Glutamatergic neuron (in vitro differentiated cells): ENCODE data around the gene ZCWPW2. TPM values are rescaled to one million over a fixed set of nuclear protein-coding genes. Genes with fewer than 3 reads are reported as not detected.

Source experiments
- DNase-seq: peaks from one replicate; pipeline ENCODE4 v3.0.0; 2022
- H3K27ac Mint-ChIP-seq: one replicate; pipeline ENCODE4 v1.8.0; 2020; ENCODE audit warnings: mild to moderate bottlenecking, mixed read lengths, inconsistent platforms; ENCODE audit not compliant: unreplicated experiment
- H3K27me3 Mint-ChIP-seq: one replicate; pipeline ENCODE4 v1.8.0; 2020; ENCODE audit warnings: mild to moderate bottlenecking, moderate library complexity, mixed read lengths, inconsistent platforms; ENCODE audit not compliant: unreplicated experiment
- H3K36me3 Mint-ChIP-seq: one replicate; pipeline ENCODE4 v1.8.0; 2020; ENCODE audit warnings: mild to moderate bottlenecking, mixed read lengths, inconsistent platforms; ENCODE audit not compliant: unreplicated experiment
- H3K4me1 Mint-ChIP-seq: one replicate; pipeline ENCODE4 v1.8.0; 2020; ENCODE audit warnings: mild to moderate bottlenecking, low read depth, mixed read lengths, inconsistent platforms; ENCODE audit not compliant: unreplicated experiment
- H3K4me3 Mint-ChIP-seq: one replicate; pipeline ENCODE4 v1.8.0; 2020; ENCODE audit warnings: mild to moderate bottlenecking, mixed read lengths, inconsistent platforms; ENCODE audit not compliant: unreplicated experiment
- H3K9me3 Mint-ChIP-seq: one replicate; pipeline ENCODE4 v1.8.0; 2020; ENCODE audit warnings: mild to moderate bottlenecking, moderate library complexity, mixed read lengths, inconsistent platforms; ENCODE audit not compliant: unreplicated experiment
- total RNA-seq: library from RNA; stranded (reverse); fragmentation: NEBNext Ultra II Directional; extraction: Animal tissue kit (Norgen Biotek cat#: 25700); gene quantifications from one replicate; pipeline ENCODE4 v1.2.1, GENCODE V29; 2021; ENCODE audit not compliant: unreplicated experiment
- TF ChIP-seq, protein P1 (sequence below): fragments of 200-600 bp; sonication (generic); IDR thresholded peaks from one replicate; pipeline ENCODE4 v1.5.0; 2021; ENCODE audit not compliant: partially characterized antibody, unreplicated experiment

Gene ZCWPW2
- total RNA-seq, 1 donor from 2014 or later, result 0.49 TPM

DNA sequence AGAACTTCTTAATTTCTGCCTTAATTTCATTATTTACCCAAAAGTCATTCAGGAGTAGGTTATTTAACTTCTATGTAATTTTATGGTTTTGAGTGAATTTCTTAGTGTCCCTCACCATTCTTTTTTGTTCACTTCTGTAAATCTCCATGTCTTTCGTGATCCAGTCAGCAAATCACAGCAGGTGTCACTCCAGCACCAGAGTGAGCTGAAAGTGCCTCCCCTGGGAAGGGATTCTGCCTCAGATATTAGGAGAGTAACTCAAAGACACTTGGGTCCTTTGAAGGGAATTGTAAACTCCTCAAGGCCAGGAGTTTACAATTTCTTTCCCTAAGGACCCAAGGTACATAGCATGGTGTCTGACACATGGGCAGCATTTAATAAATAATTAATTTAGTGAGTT lies 207.7 kb downstream of the ZCWPW2 start:
- Mint-ChIP-seq H3K4me3 (no peak overlapping the region), H3K4me1 (no peaks in the 10 kb centered on the region), H3K9me3 (peaks cover 2% of the 10 kb centered on the region), H3K27me3 (no peaks in the 10 kb centered on the region), H3K36me3 (no peaks in the 10 kb centered on the region), H3K27ac (no peak overlapping the region)
- TF ChIP-seq, protein P1, sequence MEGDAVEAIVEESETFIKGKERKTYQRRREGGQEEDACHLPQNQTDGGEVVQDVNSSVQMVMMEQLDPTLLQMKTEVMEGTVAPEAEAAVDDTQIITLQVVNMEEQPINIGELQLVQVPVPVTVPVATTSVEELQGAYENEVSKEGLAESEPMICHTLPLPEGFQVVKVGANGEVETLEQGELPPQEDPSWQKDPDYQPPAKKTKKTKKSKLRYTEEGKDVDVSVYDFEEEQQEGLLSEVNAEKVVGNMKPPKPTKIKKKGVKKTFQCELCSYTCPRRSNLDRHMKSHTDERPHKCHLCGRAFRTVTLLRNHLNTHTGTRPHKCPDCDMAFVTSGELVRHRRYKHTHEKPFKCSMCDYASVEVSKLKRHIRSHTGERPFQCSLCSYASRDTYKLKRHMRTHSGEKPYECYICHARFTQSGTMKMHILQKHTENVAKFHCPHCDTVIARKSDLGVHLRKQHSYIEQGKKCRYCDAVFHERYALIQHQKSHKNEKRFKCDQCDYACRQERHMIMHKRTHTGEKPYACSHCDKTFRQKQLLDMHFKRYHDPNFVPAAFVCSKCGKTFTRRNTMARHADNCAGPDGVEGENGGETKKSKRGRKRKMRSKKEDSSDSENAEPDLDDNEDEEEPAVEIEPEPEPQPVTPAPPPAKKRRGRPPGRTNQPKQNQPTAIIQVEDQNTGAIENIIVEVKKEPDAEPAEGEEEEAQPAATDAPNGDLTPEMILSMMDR, result no peak
- no peak for DNase-seq

DNA sequence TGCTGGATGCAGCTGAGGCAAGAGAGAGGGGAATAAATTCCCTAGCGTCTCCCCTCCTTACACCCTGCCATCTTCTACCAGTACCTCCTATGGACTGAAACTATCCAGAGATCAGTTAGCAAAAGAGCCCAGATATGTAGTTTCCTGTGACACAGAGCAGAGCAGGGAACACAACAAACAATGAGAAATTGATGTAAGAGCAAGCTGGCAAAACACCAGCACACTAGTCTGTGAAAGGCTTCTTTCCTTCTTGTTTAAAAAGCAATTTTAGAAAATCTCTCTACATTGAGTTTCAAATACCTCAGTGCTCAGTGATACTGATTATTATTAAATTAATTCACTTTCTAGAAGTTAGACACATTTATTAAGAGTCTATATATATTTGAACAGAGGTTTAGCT lies 215.7 kb downstream of the ZCWPW2 start:
- H3K27ac Mint-ChIP-seq, result no peak overlapping the region
- TF ChIP-seq, protein P1, result no peak
- peaks cover 3% of the 10 kb centered on the region for H3K9me3 Mint-ChIP-seq
- H3K36me3 Mint-ChIP-seq, result no peaks in the 10 kb centered on the region
- H3K4me1 Mint-ChIP-seq, result no peaks in the 10 kb centered on the region
- no peaks in the 10 kb centered on the region for H3K27me3 Mint-ChIP-seq
- no peak for DNase-seq
- no peak overlapping the region for H3K4me3 Mint-ChIP-seq

DNA sequence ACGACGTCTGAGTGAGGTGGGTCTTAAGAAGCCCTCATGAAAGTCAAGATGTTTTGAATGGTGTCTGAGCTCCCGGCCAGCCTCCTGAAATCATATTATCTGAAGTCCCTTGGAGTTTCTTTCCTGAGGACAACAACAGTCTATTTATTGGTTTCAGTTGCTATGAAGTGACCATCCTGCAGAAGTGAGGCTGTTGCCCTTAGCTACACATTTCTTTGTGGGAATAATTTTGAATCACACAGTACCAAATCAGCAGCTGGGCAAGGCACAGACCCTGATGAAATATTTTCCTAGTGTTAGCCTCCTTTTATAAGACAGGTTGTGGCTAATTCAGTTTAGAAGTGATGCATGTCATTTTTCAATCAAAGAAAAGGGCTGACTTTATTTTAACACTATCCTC lies 220.8 kb downstream of the ZCWPW2 start:
- Mint-ChIP-seq H3K27me3 (no peaks in the 10 kb centered on the region), H3K4me3 (no peak overlapping the region), H3K27ac (no peak overlapping the region), H3K9me3 (no peaks in the 10 kb centered on the region), H3K36me3 (no peaks in the 10 kb centered on the region), H3K4me1 (peaks cover 2% of the 10 kb centered on the region)
- no peak for DNase-seq
- TF ChIP-seq, protein P1, result no peak

DNA sequence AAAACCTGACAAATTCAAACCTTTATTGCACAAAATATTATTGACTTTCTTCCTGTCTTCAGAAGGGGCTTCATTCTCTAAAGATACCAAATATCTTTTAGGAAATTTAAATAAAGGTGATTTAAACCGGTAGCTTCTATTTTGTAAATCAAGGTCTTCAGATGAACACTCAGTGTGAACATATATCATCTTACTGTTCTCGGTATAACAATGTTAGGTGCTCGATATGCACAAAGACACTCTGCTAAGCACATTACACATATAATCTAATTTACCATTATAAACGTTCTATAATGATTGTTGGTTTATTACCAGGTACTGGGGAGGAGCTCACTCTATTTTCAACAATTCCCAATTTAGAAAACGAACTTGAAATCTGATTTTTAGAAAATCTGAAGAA lies 225.5 kb downstream of the ZCWPW2 start:
- TF ChIP-seq, protein P1, result no peak

DNA sequence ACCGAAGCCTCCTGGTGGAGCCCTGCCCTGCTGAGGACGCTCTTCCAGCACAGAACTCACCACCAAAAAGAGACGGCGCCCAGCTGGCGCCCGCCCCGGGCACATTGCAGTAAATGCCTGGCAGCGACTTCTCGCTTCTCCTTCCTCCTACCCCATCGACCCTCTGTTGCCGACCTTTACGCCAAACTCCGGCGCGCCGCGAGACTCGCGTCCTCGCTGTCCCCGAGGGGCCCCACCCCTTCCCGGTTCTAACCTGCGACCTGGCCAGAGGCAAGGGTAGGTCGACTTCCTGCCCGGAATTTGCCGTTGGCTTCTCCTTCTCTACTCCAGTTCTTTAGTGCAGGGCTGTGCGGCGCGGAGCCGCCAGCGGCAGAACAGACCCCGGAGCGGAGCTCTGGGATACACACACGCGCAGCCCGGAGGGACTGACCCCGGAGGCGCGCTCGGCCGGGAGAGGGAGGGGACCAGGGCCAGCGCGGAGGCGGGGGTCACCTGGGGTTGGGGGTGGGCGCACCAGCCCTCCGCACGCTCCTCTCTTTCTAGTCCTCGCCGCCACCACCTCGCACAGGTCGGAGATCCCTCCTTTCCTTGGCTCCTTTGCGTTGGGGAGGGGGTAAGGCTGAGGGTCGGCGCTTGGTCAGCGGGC lies 226.7 kb downstream of the ZCWPW2 start:
- Mint-ChIP-seq H3K36me3 (no peaks in the 10 kb centered on the region), H3K4me1 (peaks cover 7% of the 10 kb centered on the region), H3K27ac (peak overlapping the region; percentile 28), H3K27me3 (peaks cover 9% of the 10 kb centered on the region), H3K4me3 (peak overlapping the region; percentile 96), H3K9me3 (peaks cover 7% of the 10 kb centered on the region)
- DNase-seq, result peak; percentile 59
- TF ChIP-seq, protein P1, result no peak

More for the DNA sequence above, 225.5 kb downstream of the ZCWPW2 start:
- Mint-ChIP-seq H3K4me3 (peak overlapping the region; percentile 96), H3K9me3 (peaks cover 7% of the 10 kb centered on the region), H3K4me1 (peaks cover 7% of the 10 kb centered on the region), H3K27ac (no peak overlapping the region), H3K27me3 (peaks cover 9% of the 10 kb centered on the region), H3K36me3 (no peaks in the 10 kb centered on the region)
- DNase-seq, result no peak

Other genes starting within 250 kb of the ZCWPW2 start
- 9.8 TPM for gene CMC1, start 107.1 kb upstream of the ZCWPW2 start, total RNA-seq
- 54.4 TPM for gene AZI2, start 103 bp downstream of the ZCWPW2 start, total RNA-seq